HEK293 (cell line): ENCODE results near the gene EFHC1.

ENCODE experiments used
- HOXA7 ChIP-seq: sonication (generic); formaldehyde crosslinking; IDR thresholded peaks from 2 replicates; pipeline ENCODE4 v1.8.1; 2022; ENCODE audit warnings: missing genetic modification reagents, borderline replicate concordance
- WT1 ChIP-seq: fragments of 450-650 bp; formaldehyde crosslinking; IDR thresholded peaks from 2 replicates; pipeline ENCODE4 v1.5.1; 2016; ENCODE audit warnings: missing biosample characterization, missing genetic modification characterization
- ZBTB21 ChIP-seq: fragments of 450-650 bp; formaldehyde crosslinking; IDR thresholded peaks from 2 replicates; pipeline ENCODE4 v1.5.1; 2017; ENCODE audit warnings: missing biosample characterization, missing genetic modification characterization
- ZFP3 ChIP-seq: fragments of 450-650 bp; formaldehyde crosslinking; IDR thresholded peaks from 2 replicates; pipeline ENCODE4 v1.5.1; 2016; ENCODE audit warnings: low read depth, missing biosample characterization, missing genetic modification characterization
- ZNF549 ChIP-seq: fragments of 450-650 bp; IDR thresholded peaks from 2 replicates; pipeline ENCODE4 v1.5.1; 2018; ENCODE audit warnings: missing biosample characterization, missing genetic modification characterization, mild to moderate bottlenecking, inconsistent platforms, moderate library complexity
- ZNF623 ChIP-seq: fragments of 450-650 bp; formaldehyde crosslinking; IDR thresholded peaks from 2 replicates; pipeline ENCODE4 v1.5.1; 2016; ENCODE audit warnings: missing biosample characterization, missing genetic modification characterization
- ZNF701 ChIP-seq: fragments of 450-650 bp; formaldehyde crosslinking; IDR thresholded peaks from 2 replicates; pipeline ENCODE4 v1.5.1; 2016; ENCODE audit warnings: missing biosample characterization, missing genetic modification characterization
- ZNF791 ChIP-seq: fragments of 450-650 bp; formaldehyde crosslinking; IDR thresholded peaks from 2 replicates; pipeline ENCODE4 v1.5.1; 2016; ENCODE audit warnings: missing biosample characterization, missing genetic modification characterization
- TF ChIP-seq, protein P1 (sequence below): fragments of 450-650 bp; formaldehyde crosslinking; IDR thresholded peaks from 2 replicates; pipeline ENCODE4 v1.5.1; 2017; ENCODE audit warnings: missing biosample characterization, missing genetic modification characterization
- TF ChIP-seq, protein P2 (sequence below): fragments of 450-650 bp; formaldehyde crosslinking; IDR thresholded peaks from 2 replicates; pipeline ENCODE4 v1.5.1; 2016; ENCODE audit warnings: missing biosample characterization, missing genetic modification characterization
- TF ChIP-seq, protein P3 (sequence below): fragments of 450-650 bp; formaldehyde crosslinking; IDR thresholded peaks from 2 replicates; pipeline ENCODE4 v1.5.1; 2016; ENCODE audit warnings: missing biosample characterization, missing genetic modification characterization
- TF ChIP-seq, protein P4 (sequence below): IDR thresholded peaks from 2 replicates; pipeline ENCODE4 v1.6.1; 2011; ENCODE audit warnings: mild to moderate bottlenecking, low read depth, low read length, borderline replicate concordance
- TF ChIP-seq, protein P5 (sequence below): fragments of 450-650 bp; formaldehyde crosslinking; IDR thresholded peaks from 2 replicates; pipeline ENCODE4 v1.5.1; 2016; ENCODE audit warnings: missing biosample characterization, missing genetic modification characterization

DNA sequence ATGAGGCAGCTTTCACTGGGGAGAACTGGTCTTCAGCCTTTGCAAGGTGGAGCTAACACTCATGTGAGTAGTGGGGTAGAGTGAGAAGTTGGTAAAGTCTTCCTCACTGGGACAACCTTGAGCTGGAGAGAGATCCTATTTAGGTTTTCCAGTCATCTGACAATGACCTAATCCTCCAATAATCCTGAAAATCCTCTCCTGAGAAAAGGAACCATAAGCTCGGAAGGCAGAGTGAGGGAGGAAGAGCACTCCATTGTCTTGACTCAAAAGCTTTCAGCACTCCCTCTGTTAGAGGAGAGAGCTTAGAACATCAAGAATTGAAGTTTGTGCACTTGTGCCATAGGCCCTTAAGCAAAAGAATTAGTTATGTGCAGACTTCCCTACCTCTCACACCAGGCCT, 78.9 kb downstream of the EFHC1 start:
- TF ChIP-seq, protein P1, sequence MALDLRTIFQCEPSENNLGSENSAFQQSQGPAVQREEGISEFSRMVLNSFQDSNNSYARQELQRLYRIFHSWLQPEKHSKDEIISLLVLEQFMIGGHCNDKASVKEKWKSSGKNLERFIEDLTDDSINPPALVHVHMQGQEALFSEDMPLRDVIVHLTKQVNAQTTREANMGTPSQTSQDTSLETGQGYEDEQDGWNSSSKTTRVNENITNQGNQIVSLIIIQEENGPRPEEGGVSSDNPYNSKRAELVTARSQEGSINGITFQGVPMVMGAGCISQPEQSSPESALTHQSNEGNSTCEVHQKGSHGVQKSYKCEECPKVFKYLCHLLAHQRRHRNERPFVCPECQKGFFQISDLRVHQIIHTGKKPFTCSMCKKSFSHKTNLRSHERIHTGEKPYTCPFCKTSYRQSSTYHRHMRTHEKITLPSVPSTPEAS (tag by site-specific recombination) = no peak
- no peak for TF ChIP-seq ZBTB21 (tag by site-specific recombination)
- TF ChIP-seq ZNF623 = no peak
- TF ChIP-seq ZFP3 (tag by site-specific recombination) = no peak
- TF ChIP-seq, protein P2, sequence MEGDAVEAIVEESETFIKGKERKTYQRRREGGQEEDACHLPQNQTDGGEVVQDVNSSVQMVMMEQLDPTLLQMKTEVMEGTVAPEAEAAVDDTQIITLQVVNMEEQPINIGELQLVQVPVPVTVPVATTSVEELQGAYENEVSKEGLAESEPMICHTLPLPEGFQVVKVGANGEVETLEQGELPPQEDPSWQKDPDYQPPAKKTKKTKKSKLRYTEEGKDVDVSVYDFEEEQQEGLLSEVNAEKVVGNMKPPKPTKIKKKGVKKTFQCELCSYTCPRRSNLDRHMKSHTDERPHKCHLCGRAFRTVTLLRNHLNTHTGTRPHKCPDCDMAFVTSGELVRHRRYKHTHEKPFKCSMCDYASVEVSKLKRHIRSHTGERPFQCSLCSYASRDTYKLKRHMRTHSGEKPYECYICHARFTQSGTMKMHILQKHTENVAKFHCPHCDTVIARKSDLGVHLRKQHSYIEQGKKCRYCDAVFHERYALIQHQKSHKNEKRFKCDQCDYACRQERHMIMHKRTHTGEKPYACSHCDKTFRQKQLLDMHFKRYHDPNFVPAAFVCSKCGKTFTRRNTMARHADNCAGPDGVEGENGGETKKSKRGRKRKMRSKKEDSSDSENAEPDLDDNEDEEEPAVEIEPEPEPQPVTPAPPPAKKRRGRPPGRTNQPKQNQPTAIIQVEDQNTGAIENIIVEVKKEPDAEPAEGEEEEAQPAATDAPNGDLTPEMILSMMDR (tag by site-specific recombination) = no peak
- no peak for TF ChIP-seq HOXA7 (CRISPR knock-in tag)
- TF ChIP-seq, protein P3, sequence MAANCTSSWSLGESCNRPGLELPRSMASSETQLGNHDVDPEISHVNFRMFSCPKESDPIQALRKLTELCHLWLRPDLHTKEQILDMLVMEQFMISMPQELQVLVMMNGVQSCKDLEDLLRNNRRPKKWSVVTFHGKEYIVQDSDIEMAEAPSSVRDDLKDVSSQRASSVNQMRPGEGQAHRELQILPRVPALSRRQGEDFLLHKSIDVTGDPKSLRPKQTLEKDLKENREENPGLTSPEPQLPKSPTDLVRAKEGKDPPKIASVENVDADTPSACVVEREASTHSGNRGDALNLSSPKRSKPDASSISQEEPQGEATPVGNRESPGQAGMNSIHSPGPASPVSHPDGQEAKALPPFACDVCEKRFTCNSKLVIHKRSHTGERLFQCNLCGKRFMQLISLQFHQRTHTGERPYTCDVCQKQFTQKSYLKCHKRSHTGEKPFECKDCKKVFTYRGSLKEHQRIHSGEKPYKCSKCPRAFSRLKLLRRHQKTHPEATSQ (tag by site-specific recombination) = no peak
- TF ChIP-seq ZNF791 (tag by site-specific recombination) = no peak
- TF ChIP-seq WT1 (tag by site-specific recombination) = no peak
- TF ChIP-seq, protein P4, sequence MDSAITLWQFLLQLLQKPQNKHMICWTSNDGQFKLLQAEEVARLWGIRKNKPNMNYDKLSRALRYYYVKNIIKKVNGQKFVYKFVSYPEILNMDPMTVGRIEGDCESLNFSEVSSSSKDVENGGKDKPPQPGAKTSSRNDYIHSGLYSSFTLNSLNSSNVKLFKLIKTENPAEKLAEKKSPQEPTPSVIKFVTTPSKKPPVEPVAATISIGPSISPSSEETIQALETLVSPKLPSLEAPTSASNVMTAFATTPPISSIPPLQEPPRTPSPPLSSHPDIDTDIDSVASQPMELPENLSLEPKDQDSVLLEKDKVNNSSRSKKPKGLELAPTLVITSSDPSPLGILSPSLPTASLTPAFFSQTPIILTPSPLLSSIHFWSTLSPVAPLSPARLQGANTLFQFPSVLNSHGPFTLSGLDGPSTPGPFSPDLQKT = no peak
- TF ChIP-seq ZNF549 (tag by site-specific recombination) = no peak
- TF ChIP-seq, protein P5, sequence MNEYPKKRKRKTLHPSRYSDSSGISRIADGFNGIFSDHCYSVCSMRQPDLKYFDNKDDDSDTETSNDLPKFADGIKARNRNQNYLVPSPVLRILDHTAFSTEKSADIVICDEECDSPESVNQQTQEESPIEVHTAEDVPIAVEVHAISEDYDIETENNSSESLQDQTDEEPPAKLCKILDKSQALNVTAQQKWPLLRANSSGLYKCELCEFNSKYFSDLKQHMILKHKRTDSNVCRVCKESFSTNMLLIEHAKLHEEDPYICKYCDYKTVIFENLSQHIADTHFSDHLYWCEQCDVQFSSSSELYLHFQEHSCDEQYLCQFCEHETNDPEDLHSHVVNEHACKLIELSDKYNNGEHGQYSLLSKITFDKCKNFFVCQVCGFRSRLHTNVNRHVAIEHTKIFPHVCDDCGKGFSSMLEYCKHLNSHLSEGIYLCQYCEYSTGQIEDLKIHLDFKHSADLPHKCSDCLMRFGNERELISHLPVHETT (tag by site-specific recombination) = no peak
- TF ChIP-seq ZNF701 = no peak
